ENCODE results near the gene RDM1. TPM values are rescaled to one million over a fixed set of nuclear protein-coding genes. Genes with fewer than 3 reads are reported as not detected.
"Not testable (repeated sequence)": the region's sequence is repeated elsewhere in the genome, so short reads cannot be mapped to it uniquely, and the experiment has no call there.

RDM1 gene
- total and polyA plus RNA-seq, 2 donors = 0.14 to 1.2 TPM

DNA sequence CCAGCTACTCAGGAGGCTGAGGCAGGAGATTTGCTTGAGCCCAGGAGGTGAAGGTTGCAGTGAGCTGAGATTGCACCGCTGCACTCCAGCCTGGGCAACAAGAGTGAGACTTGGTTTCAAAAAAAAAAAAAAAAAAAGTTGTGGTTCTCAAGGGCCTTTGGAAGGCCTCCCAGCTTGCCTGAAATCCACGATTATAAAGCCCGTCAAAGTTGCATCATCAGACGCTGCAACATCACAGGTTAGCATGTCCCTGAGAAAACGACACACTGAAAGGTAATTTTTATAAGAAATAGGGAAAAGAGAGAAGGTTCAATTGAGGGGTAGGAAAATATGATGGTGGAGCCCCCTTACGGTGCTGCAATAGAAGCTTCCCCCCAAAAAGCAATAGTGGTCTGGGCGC, 17.5 kb upstream of the RDM1 start:
- DNase-seq (ENCODE audit: extremely low spot score) = no peak
- no peaks in the 10 kb centered on the region for H3K4me1 ChIP-seq (ENCODE audit: insufficient read depth)
- H3K4me3 ChIP-seq (ENCODE audit: low read depth, low read length) = no peak overlapping the region
- H3K36me3 ChIP-seq (ENCODE audit: insufficient read depth) = no peaks in the 10 kb centered on the region
- 91% methylated on average over 7 of the region's 7 CpGs for WGBS
- H3K27ac ChIP-seq (ENCODE audit: low read depth) = no peak overlapping the region

- Histone ChIP-seq H3K27ac (ENCODE audit: low read depth) (no peak overlapping the region), H3K36me3 (ENCODE audit: insufficient read depth) (no peaks in the 10 kb centered on the region), H3K4me1 (ENCODE audit: insufficient read depth) (no peaks in the 10 kb centered on the region), H3K4me3 (ENCODE audit: low read depth, low read length) (peak overlapping the region; percentile 29)
- WGBS = 29% methylated on average over 12 of the region's 12 CpGs
- no peak for DNase-seq (ENCODE audit: extremely low spot score)
These were observed 16.6 kb upstream of the RDM1 start for GRCh38 chr17:35947156-35947585.

DNA sequence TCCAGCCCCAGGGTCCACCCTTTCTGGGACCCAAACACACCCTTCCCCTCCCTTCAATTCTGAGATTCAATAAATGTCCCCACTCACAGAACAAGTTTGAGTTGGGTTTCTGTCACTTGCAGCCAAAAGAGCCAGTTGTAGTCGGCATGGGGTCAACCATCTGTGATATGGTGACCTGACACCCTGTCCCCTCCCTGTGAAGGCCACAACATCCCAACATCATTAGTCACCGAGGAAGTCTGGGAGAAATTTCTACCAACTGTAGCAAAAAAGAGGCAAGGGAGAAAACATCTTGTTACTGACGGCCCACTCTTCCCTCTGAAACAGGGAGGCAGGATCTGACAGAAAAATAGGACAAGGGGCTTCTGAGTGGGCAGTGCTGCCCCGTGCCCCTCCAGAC, 13.6 kb upstream of the RDM1 start:
- Histone ChIP-seq H3K36me3 (ENCODE audit: insufficient read depth) (no peaks in the 10 kb centered on the region), H3K4me1 (ENCODE audit: insufficient read depth) (no peaks in the 10 kb centered on the region), H3K27ac (ENCODE audit: low read depth) (no peak overlapping the region), H3K4me3 (ENCODE audit: low read depth, low read length) (no peak overlapping the region)
- WGBS = 81% methylated on average over 4 of the region's 4 CpGs
- no peak for DNase-seq (ENCODE audit: extremely low spot score)

DNA sequence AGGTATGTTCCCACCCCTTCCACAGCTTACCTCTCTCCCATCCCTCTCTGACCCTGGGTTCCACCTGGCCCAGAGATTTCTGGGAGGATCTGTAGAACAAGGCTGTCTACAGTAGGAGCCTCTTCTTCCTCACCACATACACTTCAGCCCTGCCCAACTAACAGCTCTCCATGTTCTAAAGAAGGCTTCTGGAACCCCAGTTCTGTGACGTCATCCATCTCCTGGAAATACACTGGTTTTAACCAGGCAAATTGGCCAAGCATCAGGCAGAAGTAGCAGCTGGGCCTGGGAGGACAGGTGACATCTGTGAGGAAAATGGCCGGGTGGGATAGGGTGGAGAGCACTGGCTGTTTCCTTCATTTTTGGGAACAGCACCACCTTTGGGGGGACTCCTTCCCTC, 13.0 kb upstream of the RDM1 start, which contains the start of gene LYZL6:
Gene LYZL6, minus strand, starts transcription at position 177 of the 400 bp plus-strand sequence. CDS start 4,357 bp downstream, outside the sequence.
- Histone ChIP-seq H3K36me3 (ENCODE audit: insufficient read depth) (no peaks in the 10 kb centered on the region), H3K4me3 (ENCODE audit: low read depth, low read length) (no peak within 1 kb of the TSS), H3K27ac (ENCODE audit: low read depth) (no peak within 1 kb of the TSS), H3K4me1 (ENCODE audit: insufficient read depth) (no peaks in the 10 kb centered on the region)
- no peak for DNase-seq (ENCODE audit: extremely low spot score)
- WGBS = 83% methylated on average over 2 of the region's 2 CpGs

DNA sequence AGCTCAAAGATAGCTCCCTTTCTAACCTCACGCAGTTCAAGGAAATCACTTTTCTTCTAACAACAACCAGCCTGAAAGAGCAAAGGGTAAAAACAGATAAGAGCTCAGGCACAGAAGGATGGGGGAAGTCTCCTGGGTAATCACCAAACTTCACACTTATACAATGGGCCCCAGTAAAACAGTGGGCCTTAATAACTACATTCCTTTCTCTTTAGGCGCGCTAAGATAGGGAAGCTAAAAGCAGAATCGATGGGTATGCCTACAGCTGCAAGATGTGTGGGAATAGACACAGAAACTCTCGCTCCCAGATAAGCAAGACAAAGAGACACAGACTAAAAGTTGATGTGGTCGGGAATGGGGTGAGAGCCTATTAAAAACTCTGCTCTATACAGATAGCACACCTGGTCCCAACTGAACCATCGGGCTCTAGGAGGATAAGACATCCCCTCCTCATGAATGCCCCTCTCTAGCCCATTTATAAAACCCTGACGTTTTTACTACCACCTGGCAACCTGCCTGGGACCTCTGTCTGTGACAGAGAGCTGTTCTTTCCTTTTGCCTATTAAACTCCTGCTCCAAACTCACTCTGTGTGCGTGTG, 12.1 kb upstream of the RDM1 start:
- Histone ChIP-seq H3K36me3 (ENCODE audit: insufficient read depth) (no peaks in the 10 kb centered on the region), H3K4me1 (ENCODE audit: insufficient read depth) (no peaks in the 10 kb centered on the region), H3K27ac (ENCODE audit: low read depth) (no peak overlapping the region), H3K4me3 (ENCODE audit: low read depth, low read length) (no peak overlapping the region)
- 33% methylated on average over 9 of the region's 9 CpGs for WGBS
- peak; percentile 21 for DNase-seq (ENCODE audit: extremely low spot score)

DNA sequence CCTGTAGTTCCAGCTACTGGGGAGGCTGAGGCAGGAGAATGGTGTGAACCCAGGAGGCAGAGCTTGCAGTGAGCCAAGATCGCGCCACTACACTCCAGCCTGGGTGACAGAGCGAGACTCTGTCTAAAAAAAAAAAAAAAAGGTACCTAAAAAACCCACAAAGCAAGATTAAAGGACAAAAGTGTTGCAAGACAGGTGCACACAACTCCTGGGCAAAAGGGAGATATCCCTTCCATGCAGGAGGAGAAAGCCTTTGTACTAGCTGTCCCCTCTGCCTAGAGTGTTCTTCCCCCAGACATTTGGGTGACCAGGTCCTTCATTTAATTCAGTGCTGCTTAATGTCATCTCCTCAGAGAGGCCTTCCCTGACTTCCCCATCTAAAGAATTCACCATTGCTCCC, 7.9 kb upstream of the RDM1 start:
- not testable (repeated sequence) for H3K4me1 ChIP-seq (ENCODE audit: insufficient read depth); H3K36me3 ChIP-seq (ENCODE audit: insufficient read depth); DNase-seq (ENCODE audit: extremely low spot score); H3K27ac ChIP-seq (ENCODE audit: low read depth); H3K4me3 ChIP-seq (ENCODE audit: low read depth, low read length)
- WGBS = 92% methylated on average over 3 of the region's 3 CpGs

- no peak overlapping the region for H3K27ac ChIP-seq (ENCODE audit: low read depth)
- 92% methylated on average over 5 of the region's 5 CpGs for WGBS
- no peak overlapping the region for H3K4me3 ChIP-seq (ENCODE audit: low read depth, low read length)
- no peaks in the 10 kb centered on the region for H3K4me1 ChIP-seq (ENCODE audit: insufficient read depth)
- DNase-seq (ENCODE audit: extremely low spot score) = no peak
- H3K36me3 ChIP-seq (ENCODE audit: insufficient read depth) = no peaks in the 10 kb centered on the region
These were observed 5.5 kb upstream of the RDM1 start for GRCh38 chr17:35936063-35936462.

DNA sequence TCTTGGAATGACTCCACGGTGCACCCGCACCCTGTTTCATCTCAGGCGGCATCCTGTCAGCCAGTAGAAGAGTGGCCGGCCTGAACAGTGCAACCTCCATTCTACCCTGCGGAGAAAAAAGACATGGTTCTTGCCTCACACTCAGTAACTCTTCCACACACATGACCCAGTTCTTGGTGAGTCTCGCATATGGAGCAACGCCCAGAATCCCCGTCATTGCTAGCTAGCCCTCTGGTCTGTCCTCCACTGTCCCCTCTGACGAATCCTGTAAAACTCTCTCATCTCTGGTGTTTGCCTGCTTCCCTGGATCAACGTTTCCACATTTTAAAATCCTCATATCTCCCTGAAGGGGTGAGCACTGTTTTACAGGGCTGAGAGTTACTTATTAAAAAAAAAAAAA, 4.2 kb upstream of the RDM1 start:
- Histone ChIP-seq H3K4me1 (ENCODE audit: insufficient read depth) (no peaks in the 10 kb centered on the region), H3K27ac (ENCODE audit: low read depth) (no peak overlapping the region), H3K4me3 (ENCODE audit: low read depth, low read length) (no peak overlapping the region), H3K36me3 (ENCODE audit: insufficient read depth) (no peaks in the 10 kb centered on the region)
- DNase-seq (ENCODE audit: extremely low spot score) = no peak
- WGBS = 67% methylated on average over 10 of the region's 10 CpGs

DNA sequence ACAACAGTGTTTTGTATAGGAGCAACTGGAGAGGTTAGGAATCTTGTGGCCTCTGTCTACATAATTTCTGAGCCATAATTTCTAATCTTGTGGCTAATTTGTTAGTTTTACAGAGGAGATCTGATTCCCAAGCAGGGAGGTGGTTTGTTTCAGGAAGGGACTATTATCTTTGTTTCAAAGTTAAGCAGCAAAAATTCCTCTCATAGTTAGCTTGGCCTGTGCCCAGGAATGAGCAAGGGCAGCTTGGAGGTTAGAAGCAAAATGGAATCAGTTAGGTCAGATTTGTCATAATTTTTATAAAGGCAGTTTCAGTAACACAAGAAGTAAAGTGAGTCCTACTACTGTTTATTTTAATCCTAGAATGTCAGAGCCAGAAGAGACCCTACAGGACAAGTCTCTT, 2.0 kb upstream of the RDM1 start:
- no peaks in the 10 kb centered on the region for H3K4me1 ChIP-seq (ENCODE audit: insufficient read depth)
- no peaks in the 10 kb centered on the region for H3K36me3 ChIP-seq (ENCODE audit: insufficient read depth)
- no peak for DNase-seq (ENCODE audit: extremely low spot score)
- no peak overlapping the region for H3K27ac ChIP-seq (ENCODE audit: low read depth)
- H3K4me3 ChIP-seq (ENCODE audit: low read depth, low read length) = no peak overlapping the region

DNA sequence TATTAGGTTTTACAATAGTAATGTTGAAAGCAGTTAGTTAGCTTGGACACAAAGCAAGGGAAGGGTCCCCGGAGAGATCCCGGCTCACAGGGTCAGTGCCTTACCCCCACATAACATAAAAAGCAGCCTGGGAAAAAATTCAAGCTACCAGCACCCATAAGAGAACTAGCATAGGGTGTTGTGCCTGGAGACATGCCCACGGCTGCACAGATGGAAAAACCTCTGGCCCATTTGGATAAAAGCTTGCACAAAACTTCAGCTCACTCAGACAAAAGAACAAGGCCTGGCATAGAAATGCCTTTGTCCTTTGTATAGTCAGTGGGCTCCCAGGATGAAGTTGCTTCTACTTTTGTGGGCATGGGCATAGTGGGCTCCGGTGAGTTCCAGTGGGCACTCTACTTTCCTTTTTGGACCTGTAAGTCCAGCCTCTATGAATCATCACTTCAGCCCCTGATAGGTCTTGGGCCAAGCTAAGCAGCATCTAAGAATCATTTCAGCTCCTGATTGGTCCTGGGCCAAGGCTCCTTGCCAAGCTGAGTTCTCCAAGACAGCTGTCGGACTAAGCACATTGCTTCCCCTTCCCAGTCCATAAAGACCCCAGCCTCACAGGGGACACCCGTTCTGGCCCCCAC, 1.3 kb upstream of the RDM1 start:
- H3K36me3 ChIP-seq (ENCODE audit: insufficient read depth) = no peaks in the 10 kb centered on the region
- H3K4me3 ChIP-seq (ENCODE audit: low read depth, low read length) = no peak overlapping the region
- no peak for DNase-seq (ENCODE audit: extremely low spot score)
- H3K4me1 ChIP-seq (ENCODE audit: insufficient read depth) = no peaks in the 10 kb centered on the region
- H3K27ac ChIP-seq (ENCODE audit: low read depth) = no peak overlapping the region
- 53% methylated on average over 6 of the region's 6 CpGs for WGBS

DNA sequence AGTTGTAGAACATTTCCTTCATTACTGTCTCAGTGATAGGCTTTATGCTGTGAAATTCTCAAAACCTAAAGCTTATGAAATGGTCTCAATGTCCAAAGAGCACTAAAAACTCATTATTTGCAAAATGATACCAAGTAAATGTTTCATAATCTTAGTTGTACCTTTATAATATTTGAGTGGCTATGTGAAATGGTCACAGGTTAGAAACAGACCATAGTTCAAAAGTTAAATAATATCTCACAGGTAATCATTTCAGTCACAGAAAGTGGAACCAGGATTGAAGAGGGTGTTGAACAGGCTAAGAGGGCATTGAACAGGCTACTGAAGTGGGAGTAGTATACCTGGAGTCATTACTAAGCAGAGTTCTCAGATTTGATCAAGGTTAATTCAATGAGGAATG, 2.9 kb downstream of the RDM1 start:
- DNase-seq (ENCODE audit: extremely low spot score) = no peak
- H3K4me3 ChIP-seq (ENCODE audit: low read depth, low read length) = no peak overlapping the region
- H3K27ac ChIP-seq (ENCODE audit: low read depth) = no peak overlapping the region
- H3K36me3 ChIP-seq (ENCODE audit: insufficient read depth) = peaks cover 1% of the 10 kb centered on the region
- H3K4me1 ChIP-seq (ENCODE audit: insufficient read depth) = no peaks in the 10 kb centered on the region

GRCh38 chr17:35923609-35924114, 6.9 kb downstream of the RDM1 start:
- H3K27ac ChIP-seq (ENCODE audit: low read depth) = no peak overlapping the region
- no peak for DNase-seq (ENCODE audit: extremely low spot score)
- H3K36me3 ChIP-seq (ENCODE audit: insufficient read depth) = peaks cover 1% of the 10 kb centered on the region
- no peak overlapping the region for H3K4me3 ChIP-seq (ENCODE audit: low read depth, low read length)
- no peaks in the 10 kb centered on the region for H3K4me1 ChIP-seq (ENCODE audit: insufficient read depth)
- WGBS = 97% methylated on average over 6 of the region's 6 CpGs

DNA sequence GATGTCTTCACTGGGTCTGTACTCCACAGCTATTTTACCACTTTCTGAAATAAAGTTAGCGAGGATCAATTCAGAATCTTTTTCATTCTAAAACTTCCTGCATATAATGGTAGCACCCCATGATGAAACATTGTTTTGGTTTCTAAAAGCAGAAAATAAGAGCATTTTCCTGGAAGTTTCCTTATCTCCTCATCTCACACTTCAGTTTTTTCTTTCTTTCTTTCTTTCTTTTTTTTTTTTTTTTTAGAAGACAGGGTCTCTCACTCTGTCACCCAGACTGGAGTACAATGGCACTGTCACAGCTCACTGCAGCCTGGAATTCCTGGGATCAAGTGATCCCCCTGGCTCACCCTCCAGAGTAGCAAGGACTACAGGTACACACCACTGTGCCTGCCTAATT, 10.3 kb downstream of the RDM1 start:
- Histone ChIP-seq H3K27ac (ENCODE audit: low read depth) (no peak overlapping the region), H3K36me3 (ENCODE audit: insufficient read depth) (peaks cover 1% of the 10 kb centered on the region), H3K4me1 (ENCODE audit: insufficient read depth) (no peaks in the 10 kb centered on the region), H3K4me3 (ENCODE audit: low read depth, low read length) (no peak overlapping the region)
- 95% methylated on average over 1 of the region's 1 CpG for WGBS
- DNase-seq (ENCODE audit: extremely low spot score) = no peak

GRCh38 chr17:35918665-35919064, 11.9 kb downstream of the RDM1 start:
- Histone ChIP-seq H3K4me1 (ENCODE audit: insufficient read depth) (no peaks in the 10 kb centered on the region), H3K4me3 (ENCODE audit: low read depth, low read length) (no peak overlapping the region), H3K27ac (ENCODE audit: low read depth) (no peak overlapping the region), H3K36me3 (ENCODE audit: insufficient read depth) (no peaks in the 10 kb centered on the region)
- 73% methylated on average over 3 of the region's 3 CpGs for WGBS
- DNase-seq (ENCODE audit: extremely low spot score) = no peak
